Muscle of leg (tissue), 11 donors: ENCODE data around the gene SLC25A24. TPM values are rescaled to one million over a fixed set of nuclear protein-coding genes. Genes with fewer than 3 reads are reported as not detected.
A peak's percentile ranks its signal among the peaks of the same experiment; 100 is the strongest.

Source experiments
- DNase-seq: peaks from one replicate; pipeline ENCODE4 v3.0.0; 2013
- H3K27ac ChIP-seq: one replicate; pipeline ENCODE4 v1.5.1; 2013; ENCODE audit warnings: mild to moderate bottlenecking, low read length, control low read depth
- H3K27me3 ChIP-seq: one replicate; pipeline ENCODE4 v1.6.1; 2013; ENCODE audit warnings: low read length; ENCODE audit not compliant: control insufficient read depth, insufficient read depth
- H3K36me3 ChIP-seq: one replicate; pipeline ENCODE4 v1.6.1; 2013; ENCODE audit warnings: low read length; ENCODE audit not compliant: control insufficient read depth, insufficient read depth
- H3K4me1 ChIP-seq: one replicate; pipeline ENCODE4 v1.6.1; 2013; ENCODE audit warnings: low read length; ENCODE audit not compliant: control insufficient read depth, insufficient read depth
- H3K4me3 ChIP-seq: one replicate; pipeline ENCODE4 v1.5.1; 2013; ENCODE audit warnings: low read length, control low read depth
- H3K9me3 ChIP-seq: replicated peaks from 2 replicates; pipeline ENCODE4 v1.6.1; 2013; ENCODE audit warnings: low read depth, low read length; ENCODE audit not compliant: control insufficient read depth
- WGBS: methylation state at CpG from one replicate; pipeline ENCODE4 v1.1.5; 2013; ENCODE audit warnings: missing lambda C conversion rate; ENCODE audit not compliant: insufficient coverage; 5-methylcytosine and 5-hydroxymethylcytosine counted together
- polyA plus RNA-seq, 8 donors: library from polyadenylated mRNA; unstranded; fragments of 120-200 nt; gene quantifications; one replicate each; pipeline versions ENCODE4 v1.2.1 to v1.2.3, GENCODE V29; 2013; ENCODE audit warnings: inconsistent platforms in 1 of 8, low replicate concordance in 1 of 8; ENCODE audit not compliant: insufficient read length in 8 of 8, insufficient read depth in 1 of 8
- total RNA-seq: library from RNA; stranded (reverse); fragments of 120-200 nt; gene quantifications from one replicate; pipeline ENCODE4 v1.2.4, GENCODE V29; 2013

The SLC25A24 gene
- total and polyA plus RNA-seq, 9 donors = 33.9 to 45.2 (median 38.9) TPM

GRCh38 chr1:108109295-108109973, 90.7 kb downstream of the SLC25A24 start:
- WGBS = no CpG with 5 or more reads among the region's 6 CpGs
- no peak for DNase-seq
- no peaks in the 10 kb centered on the region for H3K9me3 ChIP-seq
- no peaks in the 10 kb centered on the region for H3K4me1 ChIP-seq
- no peak overlapping the region for H3K27ac ChIP-seq
- no peak overlapping the region for H3K4me3 ChIP-seq
- no peaks in the 10 kb centered on the region for H3K27me3 ChIP-seq
- no peaks in the 10 kb centered on the region for H3K36me3 ChIP-seq

- Histone ChIP-seq H3K27me3 (no peaks in the 10 kb centered on the region), H3K9me3 (no peaks in the 10 kb centered on the region), H3K36me3 (no peaks in the 10 kb centered on the region), H3K27ac (no peak overlapping the region), H3K4me3 (no peak overlapping the region), H3K4me1 (no peaks in the 10 kb centered on the region)
- no peak for DNase-seq
Measured at GRCh38 chr1:108108119-108108518, 92.0 kb downstream of the SLC25A24 start.

DNA sequence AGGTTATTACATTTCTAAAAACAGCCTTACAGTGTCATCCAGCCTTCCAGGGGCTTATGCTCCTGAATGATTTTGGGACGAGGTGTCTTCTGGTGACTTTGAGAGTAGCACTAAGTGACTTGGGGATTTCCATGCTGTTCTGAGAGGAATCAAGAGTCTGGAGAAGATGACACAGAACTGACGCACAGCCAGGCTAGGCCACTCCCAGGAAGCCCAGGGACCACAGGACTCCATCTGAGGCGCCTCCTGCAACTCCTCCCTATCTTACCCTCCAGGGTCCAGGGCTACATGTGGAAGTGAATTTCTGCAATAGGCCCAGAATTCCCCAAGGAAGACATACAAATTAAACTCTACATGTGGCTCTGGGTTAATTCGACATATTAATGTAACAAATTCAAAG, 92.5 kb downstream of the SLC25A24 start:
- no CpG with 5 or more reads among the region's 4 CpGs for WGBS
- no peaks in the 10 kb centered on the region for H3K27me3 ChIP-seq
- H3K4me1 ChIP-seq = no peaks in the 10 kb centered on the region
- no peaks in the 10 kb centered on the region for H3K36me3 ChIP-seq
- H3K9me3 ChIP-seq = no peaks in the 10 kb centered on the region
- H3K4me3 ChIP-seq = no peak overlapping the region
- DNase-seq = peak; percentile 18
- no peak overlapping the region for H3K27ac ChIP-seq

- Histone ChIP-seq H3K27ac (no peak overlapping the region), H3K36me3 (no peaks in the 10 kb centered on the region)
- no CpG with 5 or more reads among the region's 1 CpG for WGBS
Measured at GRCh38 chr1:108106775-108107174, 93.4 kb downstream of the SLC25A24 start.

DNA sequence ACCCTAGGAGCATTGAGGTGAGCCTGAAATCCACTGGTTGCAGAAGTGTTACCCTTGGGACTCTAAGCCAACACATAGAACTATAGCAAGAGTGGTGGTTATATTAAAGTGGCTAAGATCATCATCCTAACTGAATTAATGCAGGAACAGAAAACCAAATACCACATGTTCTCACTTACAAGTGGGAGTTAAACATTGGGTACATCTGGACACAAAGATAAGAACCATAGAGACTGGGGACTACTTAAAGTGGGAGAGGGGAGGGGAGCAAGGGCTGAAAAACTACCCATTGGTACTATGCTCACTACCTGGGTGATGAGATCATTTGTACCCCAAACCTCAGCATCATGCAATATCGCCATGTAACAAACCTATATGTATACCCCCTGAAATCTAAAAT, 100.0 kb downstream of the SLC25A24 start:
- no peaks in the 10 kb centered on the region for H3K27me3 ChIP-seq
- no peaks in the 10 kb centered on the region for H3K4me1 ChIP-seq
- WGBS = no CpG with 5 or more reads among the region's 1 CpG
- no peak for DNase-seq
- H3K4me3 ChIP-seq = no peak overlapping the region
- H3K36me3 ChIP-seq = no peaks in the 10 kb centered on the region
- no peak overlapping the region for H3K27ac ChIP-seq
- H3K9me3 ChIP-seq = no peaks in the 10 kb centered on the region

More at GRCh38 chr1:108106775-108107174, 93.4 kb downstream of the SLC25A24 start:
- Histone ChIP-seq H3K27me3 (no peaks in the 10 kb centered on the region), H3K4me3 (no peak overlapping the region), H3K9me3 (no peaks in the 10 kb centered on the region), H3K4me1 (no peaks in the 10 kb centered on the region)
- no peak for DNase-seq

DNA sequence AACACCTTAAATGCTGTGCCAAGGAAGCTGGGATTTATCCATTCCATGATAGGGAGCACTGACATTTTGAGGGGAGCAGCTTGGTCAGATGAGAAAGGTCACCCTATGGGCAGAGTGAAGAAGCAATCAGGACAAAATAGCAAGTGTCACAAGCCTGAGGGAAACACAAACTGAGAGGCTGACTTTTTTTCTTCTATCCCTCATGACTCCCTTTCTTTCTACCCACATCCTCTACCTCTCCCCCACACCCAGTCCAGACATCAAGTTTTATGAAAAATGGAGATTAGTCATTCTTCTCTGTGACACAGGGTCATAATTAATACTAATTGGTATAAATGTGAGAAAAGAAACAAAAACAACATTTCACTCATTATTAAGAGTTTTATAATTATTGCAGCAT, 103.1 kb downstream of the SLC25A24 start:
- Histone ChIP-seq H3K4me1 (no peaks in the 10 kb centered on the region), H3K27ac (no peak overlapping the region), H3K4me3 (no peak overlapping the region), H3K27me3 (no peaks in the 10 kb centered on the region), H3K36me3 (no peaks in the 10 kb centered on the region), H3K9me3 (no peaks in the 10 kb centered on the region)
- DNase-seq = no peak

GRCh38 chr1:108096089-108096488, 104.1 kb downstream of the SLC25A24 start:
- 73% methylated on average over 2 of the region's 4 CpGs for WGBS
- Histone ChIP-seq H3K36me3 (no peaks in the 10 kb centered on the region), H3K4me1 (no peaks in the 10 kb centered on the region), H3K27me3 (no peaks in the 10 kb centered on the region), H3K4me3 (no peak overlapping the region), H3K27ac (no peak overlapping the region), H3K9me3 (no peaks in the 10 kb centered on the region)
- DNase-seq = no peak

GRCh38 chr1:108089477-108089876, 110.7 kb downstream of the SLC25A24 start:
- Histone ChIP-seq H3K9me3 (no peaks in the 10 kb centered on the region), H3K27ac (no peak overlapping the region), H3K36me3 (no peaks in the 10 kb centered on the region), H3K4me1 (no peaks in the 10 kb centered on the region), H3K4me3 (no peak overlapping the region), H3K27me3 (no peaks in the 10 kb centered on the region)
- WGBS = no CpG with 5 or more reads among the region's 1 CpG
- peak; percentile 80 for DNase-seq

DNA sequence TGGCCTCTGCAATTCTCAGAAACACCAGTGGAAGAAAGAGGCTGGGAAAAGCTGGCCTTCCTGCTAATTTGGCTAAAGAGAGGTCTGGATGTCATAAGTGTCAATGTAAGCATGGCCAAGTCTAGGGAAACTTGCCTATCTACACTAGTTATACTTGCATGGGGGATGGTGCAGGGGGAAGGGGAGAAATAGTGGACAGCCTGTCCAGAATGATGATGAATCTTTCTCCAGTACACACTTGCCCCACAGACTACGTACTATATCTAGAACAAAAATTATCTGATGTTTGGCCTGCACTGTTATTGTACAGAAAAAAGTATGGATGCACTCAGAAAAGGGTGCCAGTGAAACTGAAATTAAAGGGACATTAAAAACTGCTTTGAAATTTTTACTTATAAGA, 114.5 kb downstream of the SLC25A24 start:
- H3K36me3 ChIP-seq = no peaks in the 10 kb centered on the region
- no peaks in the 10 kb centered on the region for H3K27me3 ChIP-seq
- no peak overlapping the region for H3K27ac ChIP-seq
- DNase-seq = no peak
- H3K9me3 ChIP-seq = no peaks in the 10 kb centered on the region
- WGBS = no CpG with 5 or more reads among the region's 1 CpG
- H3K4me1 ChIP-seq = no peaks in the 10 kb centered on the region
- no peak overlapping the region for H3K4me3 ChIP-seq

GRCh38 chr1:108084866-108085477, 115.2 kb downstream of the SLC25A24 start:
- H3K27ac ChIP-seq = no peak overlapping the region
- H3K4me1 ChIP-seq = no peaks in the 10 kb centered on the region
- H3K36me3 ChIP-seq = no peaks in the 10 kb centered on the region
- WGBS = 90% methylated on average over 6 of the region's 6 CpGs
- no peaks in the 10 kb centered on the region for H3K27me3 ChIP-seq
- no peaks in the 10 kb centered on the region for H3K9me3 ChIP-seq
- no peak overlapping the region for H3K4me3 ChIP-seq
- no peak for DNase-seq
